ENCODE results near the gene ACTN4.

- TF ChIP-seq CTCF (conservative IDR thresholded peaks at IDR 0.05; ENCODE audit: low read depth, low read length) (no peak), RAD21 (IDR thresholded peaks at IDR 0.05; ENCODE audit: low read length) (no peak), POLR2A (IDR thresholded peaks at IDR 0.05; ENCODE audit: low read depth, low read length) (no peak)
These were observed 48.6 kb downstream of the ACTN4 start for GRCh38 chr19:38695832-38696728.

Data from IMR-90 (cell line).